ENCODE measurements around the gene HSPH1.

DNA sequence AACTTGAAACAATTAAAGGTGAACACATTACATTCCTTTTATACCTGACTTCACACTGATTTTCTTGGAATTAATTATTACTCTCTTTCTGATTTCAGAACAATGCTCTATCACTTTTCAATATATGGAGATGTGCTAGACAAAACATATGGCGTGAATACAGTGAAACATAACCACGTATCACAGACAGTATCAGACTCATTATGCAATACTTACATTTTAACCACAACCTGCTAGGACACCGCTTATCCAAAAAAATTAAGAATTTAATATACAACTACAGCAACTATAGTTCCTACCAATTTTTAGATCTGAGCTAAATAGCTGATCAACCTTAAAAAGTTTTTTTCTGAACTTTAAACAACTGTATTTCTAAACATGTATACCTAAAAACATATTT is 9.9 kb downstream of the HSPH1 start:
- TF ChIP-seq BACH2 (CRISPR knock-in tag; IDR thresholded peaks at IDR 0.05; ENCODE audit: borderline replicate concordance): no peak
- TF ChIP-seq TOX (CRISPR knock-in tag; IDR thresholded peaks at IDR 0.05; ENCODE audit: borderline replicate concordance): no peak
- TF ChIP-seq PPARA (CRISPR knock-in tag; IDR thresholded peaks at IDR 0.05; ENCODE audit: borderline replicate concordance): no peak
- TF ChIP-seq CSDC2 (CRISPR knock-in tag; IDR thresholded peaks at IDR 0.05): no peak
- TF ChIP-seq ARNTL (CRISPR knock-in tag; IDR thresholded peaks at IDR 0.05; ENCODE audit: borderline replicate concordance, low read depth): no peak
- no peak for TF ChIP-seq RARB (CRISPR knock-in tag; IDR thresholded peaks at IDR 0.05)

Measured in SK-N-SH treated with all-trans-retinoic acid at 6 μM for 48 hours (cell line).